NCI-H460 (cell line): Measurements from ENCODE around the gene ONECUT1. TPM values are rescaled to one million over a fixed set of nuclear protein-coding genes. Genes with fewer than 3 reads are reported as not detected.

Experiments
- total RNA-seq: library from RNA; depleted of rRNA; stranded (reverse); fragments of >200 nt; shearing (Covaris generic); gene quantifications from 2 replicates; pipeline ENCODE4 v1.2.3, GENCODE V29; 2014; rRNA removed

The ONECUT1 gene
- total RNA-seq, 1 experiment from 2014 or later = 1.1 TPM

Other genes starting within 250 kb of the ONECUT1 start
- gene ARPP19, start 221.3 kb downstream of the ONECUT1 start, total RNA-seq = 99.9 and 114 TPM in 2 replicates
- 7.1 and 8.7 TPM in 2 replicates for gene ATOSA, start 110.9 kb downstream of the ONECUT1 start, total RNA-seq